GM21423 (cell line): Measurements from ENCODE around the gene GNAL.
"Not testable (repeated sequence)": the region's sequence is repeated elsewhere in the genome, so short reads cannot be mapped to it uniquely, and the experiment has no call there.

Source experiments
- ATAC-seq: cut with Tn5 transposase; IDR thresholded peaks from one replicate; pipeline ENCODE4 v1.9.1; 2021; ENCODE audit warnings: mild to moderate bottlenecking, moderate library complexity; ENCODE audit not compliant: unreplicated experiment

GNAL gene

DNA sequence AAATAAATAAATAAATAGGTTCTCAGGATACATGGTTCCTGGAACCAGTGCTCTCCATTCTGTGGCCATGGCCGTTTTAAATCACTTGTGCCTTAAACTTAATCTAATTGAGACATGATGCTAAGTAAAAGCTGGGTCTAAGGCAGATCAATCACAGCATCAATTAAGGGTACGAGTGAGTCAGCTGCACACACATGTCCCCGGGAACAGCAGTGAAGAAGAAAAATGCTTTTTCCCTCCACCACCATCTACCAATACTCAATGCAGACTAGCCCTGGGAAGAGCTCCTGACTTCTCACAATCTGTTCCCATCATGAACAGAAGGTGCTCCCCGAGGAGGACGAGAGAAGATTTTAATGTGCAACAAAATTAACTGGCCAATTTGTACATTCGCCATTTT is 155.4 kb downstream of the GNAL start:
- ATAC-seq, result no peak

DNA sequence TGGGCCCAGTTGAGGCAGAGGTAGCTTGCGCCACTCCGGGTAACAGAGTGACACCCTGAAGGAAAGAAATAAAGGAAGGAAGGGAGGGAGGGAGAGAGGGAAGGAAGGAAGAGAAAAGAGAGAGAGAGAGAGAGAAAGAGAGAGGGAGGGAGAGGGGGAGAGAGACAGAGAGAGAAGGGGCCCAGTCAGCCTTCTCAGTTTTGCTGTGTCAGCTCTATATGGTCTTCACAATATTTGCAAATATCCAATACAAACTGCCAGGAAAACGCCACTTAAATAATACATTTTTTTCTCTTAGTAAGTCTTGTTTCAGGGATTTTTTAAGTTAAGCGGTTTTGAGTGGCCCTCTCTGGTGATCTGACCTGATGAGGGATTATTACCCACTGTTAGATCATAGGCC is 156.6 kb downstream of the GNAL start:
- ATAC-seq, result no peak

DNA sequence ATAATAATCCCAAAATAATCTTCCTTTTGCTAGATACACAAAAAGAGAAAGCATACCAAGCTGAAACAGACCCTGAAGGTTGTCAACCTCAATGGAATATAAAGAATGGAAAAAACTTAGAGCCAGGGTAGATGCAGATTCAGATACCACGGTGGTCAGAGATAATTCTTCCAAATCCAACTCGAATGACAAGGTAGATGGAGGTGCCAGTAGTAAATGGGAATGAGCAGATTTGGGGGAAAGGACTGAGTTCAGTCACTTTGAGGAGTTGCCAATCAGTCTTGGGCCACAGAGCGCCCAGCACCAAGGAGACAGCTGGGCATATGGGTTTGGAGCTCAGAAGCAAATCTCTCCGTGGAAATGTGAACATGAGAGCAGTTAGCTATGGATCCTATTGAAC is 158.7 kb downstream of the GNAL start:
- ATAC-seq, result no peak

DNA sequence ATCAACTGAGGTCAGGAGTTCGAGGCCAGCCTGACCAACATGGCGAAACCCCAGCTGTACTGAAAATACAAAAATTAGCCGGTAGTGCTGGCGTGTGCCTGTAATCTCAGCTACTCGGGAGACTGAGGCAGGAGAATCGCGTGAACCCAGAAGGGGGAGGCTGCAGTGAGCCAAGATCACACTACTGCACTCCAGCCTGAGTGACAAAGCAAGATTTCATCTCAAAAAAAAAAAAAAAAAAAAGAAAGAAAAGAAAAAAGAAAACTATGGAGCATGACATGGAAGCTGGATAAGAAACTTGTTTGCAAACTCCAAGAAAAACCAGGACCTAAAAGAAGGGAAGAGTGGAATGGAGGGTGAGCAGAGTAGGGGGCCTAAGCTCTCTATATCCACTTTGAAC is 160.2 kb downstream of the GNAL start:
- no peak for ATAC-seq

DNA sequence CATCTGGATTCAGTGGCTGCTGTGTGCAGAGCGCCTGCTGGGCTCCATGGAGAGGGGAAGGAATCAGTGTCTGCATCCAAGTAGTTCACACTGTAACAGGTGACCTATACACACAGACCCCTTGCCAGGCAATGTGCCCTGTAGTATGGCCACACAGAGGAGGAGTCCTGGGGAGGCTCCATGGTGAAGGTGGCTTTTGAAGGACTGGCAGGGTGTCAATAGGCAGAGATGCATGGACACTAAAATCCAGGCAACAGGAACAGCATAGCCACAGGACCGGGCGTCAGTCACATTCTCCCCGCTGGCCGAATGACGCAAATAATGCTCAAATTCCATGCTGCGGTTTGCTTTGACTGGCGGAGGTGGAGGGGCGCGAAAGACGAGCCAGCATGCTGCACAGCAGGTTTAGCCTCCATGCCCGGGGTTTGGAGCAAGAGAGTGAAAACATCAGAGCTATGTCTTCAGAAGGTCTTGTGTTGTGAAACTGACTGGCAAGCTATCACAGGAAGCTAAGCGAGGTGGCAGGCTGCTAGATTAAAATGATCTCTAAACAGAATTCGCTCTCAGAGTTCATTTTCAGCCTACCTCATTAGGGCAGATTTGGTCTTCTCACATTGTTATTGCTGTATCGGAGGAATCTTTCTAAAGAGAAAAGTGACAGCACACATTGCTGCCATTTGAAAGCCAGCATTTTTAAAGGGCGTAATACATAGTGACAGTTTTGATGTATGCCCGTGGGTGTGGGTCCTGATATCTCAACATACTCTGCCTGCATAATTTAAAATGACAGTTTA is 161.0 kb downstream of the GNAL start:
- no peak for ATAC-seq

DNA sequence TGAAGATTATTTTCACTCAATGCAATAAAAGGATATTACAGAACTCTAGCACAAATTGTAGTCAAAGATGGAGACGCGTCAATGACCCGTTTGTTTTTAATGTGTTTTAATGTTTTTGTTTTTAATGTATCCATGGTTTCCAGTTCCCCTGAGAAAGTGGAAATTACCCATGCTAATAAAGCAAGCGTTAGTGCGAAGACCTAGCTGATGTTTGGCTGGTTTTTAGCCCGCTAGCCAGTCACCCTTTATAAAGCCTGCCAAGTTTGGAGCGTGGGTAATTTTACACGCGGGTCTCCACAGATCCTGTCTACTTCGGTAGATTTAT is 161.7 kb downstream of the GNAL start:
- peak; percentile 29 for ATAC-seq

DNA sequence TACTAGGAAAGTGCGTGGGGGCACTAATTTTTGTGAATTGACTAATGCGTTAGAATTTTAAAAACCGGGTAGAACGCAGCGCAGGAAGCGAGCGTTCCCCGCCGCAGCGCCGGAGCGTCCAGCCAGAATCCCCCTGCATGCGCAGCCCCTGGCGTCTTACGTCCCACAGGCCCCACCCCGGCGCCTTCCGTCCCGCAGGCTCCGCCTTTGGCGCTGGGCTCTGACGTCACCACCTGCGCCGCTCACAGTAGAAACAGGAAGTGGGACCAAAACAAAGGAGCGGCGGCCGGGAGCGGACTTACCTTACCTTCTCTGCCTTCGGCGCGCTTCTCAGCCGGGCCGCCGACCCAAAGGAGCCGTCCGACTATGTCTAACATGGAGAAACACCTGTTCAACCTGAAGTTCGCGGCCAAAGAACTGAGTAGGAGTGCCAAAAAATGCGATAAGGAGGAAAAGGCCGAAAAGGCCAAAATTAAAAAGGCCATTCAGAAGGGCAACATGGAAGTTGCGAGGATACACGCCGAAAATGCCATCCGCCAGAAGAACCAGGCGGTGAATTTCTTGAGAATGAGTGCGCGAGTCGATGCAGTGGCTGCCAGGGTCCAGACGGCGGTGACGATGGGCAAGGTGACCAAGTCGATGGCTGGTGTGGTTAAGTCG is 162.2 kb downstream of the GNAL start, which contains the start of gene CHMP1B:
Gene CHMP1B, plus strand, starts transcription at position 268 of the 660 bp plus-strand sequence. Its CDS starts 99 bp downstream, at position 367.
- ATAC-seq, result peak; percentile 95

DNA sequence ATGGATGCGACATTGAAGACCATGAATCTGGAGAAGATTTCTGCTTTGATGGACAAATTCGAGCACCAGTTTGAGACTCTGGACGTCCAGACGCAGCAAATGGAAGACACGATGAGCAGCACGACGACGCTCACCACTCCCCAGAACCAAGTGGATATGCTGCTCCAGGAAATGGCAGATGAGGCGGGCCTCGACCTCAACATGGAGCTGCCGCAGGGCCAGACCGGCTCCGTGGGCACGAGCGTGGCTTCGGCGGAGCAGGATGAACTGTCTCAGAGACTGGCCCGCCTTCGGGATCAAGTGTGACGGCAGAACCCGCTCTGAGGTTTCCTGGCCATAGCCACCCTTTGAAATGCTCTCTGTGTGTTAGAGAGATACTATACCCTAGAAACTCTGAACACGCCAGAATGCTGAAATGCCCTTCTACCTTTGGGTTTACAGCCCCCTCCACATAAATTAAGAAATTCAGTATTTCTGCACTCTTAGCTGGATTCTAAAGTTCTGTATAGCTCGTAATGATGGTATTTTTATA is 162.8 kb downstream of the GNAL start:
- ATAC-seq, result no peak

DNA sequence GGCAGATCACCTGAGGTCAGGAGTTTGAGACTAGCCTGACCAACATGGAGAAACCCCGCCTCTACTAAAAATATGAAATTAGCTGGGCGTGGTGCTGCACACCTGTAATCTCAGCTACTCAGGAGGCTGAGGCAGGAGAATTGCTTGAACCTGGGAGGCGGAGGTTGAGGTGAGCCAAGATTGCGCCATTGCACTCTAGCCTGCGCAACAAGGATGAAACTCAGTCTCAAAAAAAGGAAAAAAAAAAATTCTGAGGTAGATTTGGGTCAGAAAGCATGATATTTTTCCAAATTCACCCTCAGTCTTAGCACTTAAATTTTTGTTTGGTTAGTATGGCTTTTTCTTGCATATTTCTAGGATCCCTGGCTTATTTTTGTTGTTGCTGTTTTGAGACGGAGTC is 165.5 kb downstream of the GNAL start:
- not testable (repeated sequence) for ATAC-seq

DNA sequence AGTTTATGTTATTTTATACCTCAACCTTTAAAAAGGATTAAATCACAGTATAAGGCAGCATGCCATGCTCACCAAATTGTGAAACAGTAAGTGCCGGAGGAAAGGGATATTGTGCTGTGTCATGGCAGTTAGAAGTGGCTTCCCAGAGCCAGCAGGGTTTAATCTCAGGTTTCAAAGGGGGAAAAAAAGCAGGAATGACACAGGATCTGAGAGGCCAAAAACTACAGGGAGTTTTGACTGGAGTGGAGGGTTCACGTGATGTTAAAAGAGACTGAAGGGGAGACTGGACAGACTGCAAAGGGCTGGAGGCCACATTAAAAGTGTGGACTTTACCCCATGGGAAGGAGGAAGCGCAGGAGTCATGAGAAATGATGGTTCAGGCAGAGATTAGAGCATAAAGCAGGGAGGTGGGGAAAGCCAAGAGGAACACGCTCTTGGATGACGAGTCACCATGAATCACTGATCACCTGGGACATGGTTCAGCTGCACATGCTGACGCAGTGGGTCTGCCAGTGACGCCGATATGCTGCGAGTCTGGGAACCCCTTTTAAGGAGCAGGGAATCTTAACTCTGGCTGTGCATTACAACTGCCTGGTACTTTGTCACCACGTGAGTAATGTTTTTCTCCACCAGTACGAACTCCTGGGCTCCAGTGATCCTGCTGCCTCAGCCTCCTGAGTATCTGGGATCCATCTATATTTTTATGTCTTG is 168.3 kb downstream of the GNAL start:
- ATAC-seq, result no peak

DNA sequence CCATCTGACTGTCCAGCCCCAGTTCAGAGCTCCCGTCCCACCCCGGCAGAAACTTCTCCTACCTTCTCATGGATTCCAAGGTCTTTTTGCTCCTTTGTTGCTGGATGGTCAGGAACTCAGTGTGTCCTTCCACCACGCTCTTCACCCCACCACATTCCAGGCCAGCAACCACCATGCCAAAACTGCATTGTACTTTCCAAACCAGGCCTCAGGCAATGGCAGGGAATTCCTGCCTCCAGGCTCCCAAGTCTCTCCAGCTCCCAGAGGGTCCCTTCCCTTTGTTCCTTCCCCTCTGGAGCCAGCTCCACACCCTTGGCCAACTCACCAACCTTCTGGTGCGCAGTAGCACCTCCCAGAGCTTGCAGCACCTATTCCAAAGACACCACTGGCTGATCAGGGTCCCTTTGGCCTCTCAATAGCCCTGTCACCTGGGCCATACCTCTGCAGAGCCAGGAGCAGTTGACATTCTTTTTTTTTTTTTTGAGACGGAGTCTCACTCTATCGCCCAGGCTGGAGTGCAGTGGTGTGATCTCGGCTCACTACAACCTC is 170.3 kb downstream of the GNAL start:
- no peak for ATAC-seq

DNA sequence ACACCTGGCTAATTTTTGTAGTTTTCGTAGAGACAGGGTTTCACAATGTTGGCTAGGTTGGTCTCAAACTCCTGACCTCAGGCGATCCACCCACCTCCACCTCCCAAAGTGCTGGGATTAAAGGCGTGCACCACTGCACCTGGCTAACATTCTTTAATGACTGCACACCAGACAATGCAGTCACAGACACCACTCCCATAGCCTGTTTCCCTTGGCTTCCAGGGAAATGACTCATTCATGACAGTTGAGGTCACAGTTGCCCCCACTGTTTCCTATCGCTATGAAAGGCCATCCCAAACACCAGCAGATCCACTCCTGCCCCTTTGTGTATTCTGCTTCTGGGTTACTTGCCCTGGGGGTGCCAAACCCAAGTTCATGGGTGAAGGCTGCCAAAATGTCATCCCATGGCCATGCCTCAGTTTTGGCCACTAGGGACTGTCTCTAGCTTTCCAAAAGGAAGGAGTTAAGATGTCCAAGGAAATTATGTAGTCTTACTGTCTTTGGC is 170.9 kb downstream of the GNAL start:
- no peak for ATAC-seq

DNA sequence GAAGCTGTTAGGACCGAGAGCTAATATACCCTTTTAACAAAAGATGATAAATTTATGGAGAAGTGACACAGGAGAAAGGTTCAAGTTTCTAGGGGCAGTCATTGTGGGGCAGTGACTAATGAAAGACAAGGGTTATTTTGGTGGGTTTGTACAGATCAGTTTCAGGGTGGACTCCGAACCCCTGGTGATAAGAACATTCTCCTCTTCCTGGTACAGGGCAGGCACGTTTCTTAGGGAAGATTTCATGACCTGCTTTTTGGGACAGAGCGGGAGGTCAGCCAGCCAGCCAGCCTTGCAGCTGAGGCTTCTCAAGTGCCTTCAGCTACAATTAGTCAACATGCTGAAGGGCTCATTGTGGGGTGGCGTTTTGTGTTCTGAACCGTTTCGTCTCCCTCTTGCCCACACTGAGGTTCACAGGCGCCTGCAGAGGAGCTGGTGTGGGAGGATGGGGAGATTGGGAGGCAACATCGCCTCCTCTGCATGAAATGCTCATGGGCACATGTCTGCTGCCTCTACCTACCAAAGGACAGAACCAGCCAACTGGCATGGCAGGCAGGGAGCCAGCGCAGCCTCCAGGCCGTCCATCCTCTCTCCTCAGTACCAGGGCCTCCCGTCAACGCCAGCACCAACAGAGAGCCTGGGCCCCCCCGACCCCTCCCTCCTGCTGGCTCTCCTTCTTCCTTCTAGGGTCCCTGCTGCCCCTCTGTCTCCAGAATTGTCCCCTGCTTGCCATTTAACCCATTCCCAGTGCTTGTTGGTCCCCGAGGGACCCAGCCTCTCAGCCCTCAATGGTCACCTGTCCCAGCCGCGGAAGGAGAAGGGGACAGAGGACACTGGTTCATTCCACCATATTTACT is 171.8 kb downstream of the GNAL start:
- no peak for ATAC-seq

DNA sequence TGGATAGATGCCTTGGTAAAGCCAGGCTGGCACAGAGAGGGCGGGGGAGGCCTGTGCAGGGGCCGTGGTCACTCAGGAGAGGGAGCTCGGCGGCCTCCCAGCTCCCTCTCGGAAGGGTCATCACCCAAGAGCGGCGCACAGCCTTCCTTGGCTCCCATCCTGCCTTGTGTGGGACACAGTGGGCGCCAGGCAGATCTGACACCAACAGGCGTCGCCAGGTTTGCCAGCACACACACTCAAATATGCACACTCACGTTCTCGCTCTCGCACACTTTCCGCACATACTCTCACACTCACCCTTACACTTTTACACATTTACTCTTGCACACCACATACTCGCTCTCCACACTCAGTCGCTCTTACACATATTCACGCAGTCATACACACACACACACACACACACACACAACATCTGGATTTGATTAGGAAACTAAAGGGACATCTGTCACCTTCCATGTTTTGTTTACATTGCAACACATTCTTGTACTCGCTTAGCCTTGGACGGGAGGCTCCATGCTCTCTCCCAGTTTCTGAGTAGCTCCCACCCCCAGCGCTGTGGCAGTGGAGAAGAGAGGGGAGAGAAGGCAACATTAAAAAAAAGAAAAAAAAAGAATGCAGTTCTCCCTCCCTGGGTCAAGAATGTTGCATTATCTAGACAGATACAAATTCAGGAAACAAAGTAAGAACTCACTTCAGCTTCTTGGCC is 172.7 kb downstream of the GNAL start:
- no peak for ATAC-seq

DNA sequence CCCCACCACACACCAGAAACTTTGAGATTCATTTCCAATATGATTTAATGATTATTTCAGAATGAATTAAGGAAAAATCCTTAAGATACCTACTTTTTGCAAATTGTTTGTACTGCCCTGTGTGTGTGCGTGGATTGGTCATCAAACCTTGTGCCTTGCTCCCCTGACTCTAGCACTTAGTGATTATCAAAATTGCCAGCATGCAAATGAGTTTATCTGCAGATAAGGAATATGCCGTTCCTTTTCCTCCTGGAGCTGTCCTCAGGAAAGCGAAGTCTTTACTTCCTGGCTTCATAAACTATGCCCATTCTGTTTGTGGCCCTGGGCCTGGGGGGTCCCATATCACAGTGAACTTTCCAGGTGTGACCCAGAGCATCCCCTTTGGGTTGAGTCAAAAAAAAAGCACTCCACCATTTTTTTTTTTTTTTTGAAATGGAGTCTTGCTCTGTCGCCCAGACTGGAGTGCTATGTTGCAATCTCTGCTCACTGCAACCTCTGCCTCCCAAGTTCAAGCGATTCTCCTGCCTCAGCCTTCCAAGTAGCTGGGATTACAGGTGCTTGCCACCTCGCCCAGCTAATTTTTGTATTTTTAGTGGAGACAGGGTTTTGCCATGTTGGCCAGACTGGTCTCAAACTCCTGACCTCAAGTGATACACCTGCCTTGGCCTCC is 173.5 kb downstream of the GNAL start:
- no peak for ATAC-seq

DNA sequence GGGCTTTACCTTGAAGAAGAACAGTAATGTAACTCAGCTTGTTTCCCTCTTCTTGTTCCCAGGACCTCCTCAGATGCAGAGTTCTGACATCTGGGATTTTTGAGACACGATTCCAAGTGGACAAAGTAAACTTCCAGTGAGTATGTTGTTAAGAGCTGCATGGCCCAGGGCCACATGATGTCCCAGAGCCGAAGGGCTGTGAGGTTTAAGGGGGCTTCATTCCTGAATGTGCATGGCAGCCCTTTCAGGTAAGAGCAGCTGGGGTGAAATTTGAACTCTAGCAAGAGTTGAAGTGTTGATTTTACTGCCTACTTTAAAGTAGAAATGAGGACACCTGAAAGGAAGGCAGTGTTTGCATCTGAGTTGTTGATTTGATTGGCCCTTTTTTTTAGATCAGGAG is 175.4 kb downstream of the GNAL start:
- no peak for ATAC-seq

DNA sequence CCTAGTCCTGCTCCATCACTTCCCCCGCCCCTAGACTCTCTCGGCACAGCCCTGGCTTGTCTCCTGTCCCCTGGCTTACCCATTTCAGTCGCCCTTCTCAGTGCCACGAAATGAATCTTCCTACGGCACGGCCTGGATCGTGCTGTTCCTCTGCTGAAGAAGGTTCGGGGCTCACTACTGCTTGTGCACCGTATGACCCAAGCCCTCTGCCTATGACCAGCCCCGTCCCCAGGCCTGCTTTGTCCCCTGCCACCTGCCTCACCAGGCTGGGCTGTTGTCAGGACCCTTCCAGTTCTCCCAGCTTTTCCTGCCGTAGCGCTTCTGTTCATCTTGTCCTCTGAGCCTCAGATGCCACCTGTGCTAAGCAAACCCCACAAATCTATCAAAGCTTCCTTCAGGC is 176.0 kb downstream of the GNAL start:
- no peak for ATAC-seq

DNA sequence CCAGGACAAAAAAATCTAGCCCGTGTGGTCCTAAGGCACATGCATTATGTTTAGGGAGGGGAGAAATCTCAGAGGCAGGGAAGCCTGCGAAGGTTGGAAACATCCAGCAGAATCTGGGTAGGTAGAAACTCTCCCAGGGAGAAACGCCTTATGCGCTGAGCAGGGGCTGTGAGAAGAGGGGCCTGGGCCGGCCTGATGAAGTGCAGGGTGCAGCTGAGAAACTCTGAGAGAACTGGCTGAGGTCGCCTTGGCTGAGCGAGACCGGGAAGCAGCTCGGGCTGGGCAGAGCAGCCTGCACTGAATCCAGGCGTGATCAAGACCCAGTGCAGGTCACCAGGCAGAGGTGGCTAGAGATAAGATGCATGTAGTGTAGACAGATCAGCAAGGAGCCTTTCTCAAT is 177.3 kb downstream of the GNAL start:
- no peak for ATAC-seq

DNA sequence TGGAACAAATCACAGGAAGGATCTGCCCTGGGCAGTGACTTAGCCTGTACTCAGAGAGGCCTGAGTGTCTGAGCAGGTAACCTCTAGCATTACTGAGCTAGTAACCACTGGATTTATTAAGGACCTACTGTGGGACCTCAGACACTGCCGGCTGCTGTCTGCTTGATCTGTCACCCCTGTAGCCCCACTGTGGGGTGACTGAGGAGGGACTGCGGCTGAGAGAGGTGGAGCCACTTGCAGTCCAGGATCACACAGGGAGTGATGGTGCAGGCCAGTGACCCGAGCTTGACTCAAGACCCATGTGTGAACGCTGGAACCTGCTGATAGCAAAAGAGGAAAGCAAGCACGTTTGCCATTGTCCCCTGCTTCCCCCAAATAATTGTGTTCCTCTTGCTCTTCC is 177.7 kb downstream of the GNAL start:
- ATAC-seq, result no peak
